Measurements from ENCODE around the gene GEMIN5. TPM values are rescaled to one million over a fixed set of nuclear protein-coding genes. Genes with fewer than 3 reads are reported as not detected.

The GEMIN5 gene
- polyA plus RNA-seq, 3 donors, result 2.0 to 3.8 (median 2.2) TPM

DNA sequence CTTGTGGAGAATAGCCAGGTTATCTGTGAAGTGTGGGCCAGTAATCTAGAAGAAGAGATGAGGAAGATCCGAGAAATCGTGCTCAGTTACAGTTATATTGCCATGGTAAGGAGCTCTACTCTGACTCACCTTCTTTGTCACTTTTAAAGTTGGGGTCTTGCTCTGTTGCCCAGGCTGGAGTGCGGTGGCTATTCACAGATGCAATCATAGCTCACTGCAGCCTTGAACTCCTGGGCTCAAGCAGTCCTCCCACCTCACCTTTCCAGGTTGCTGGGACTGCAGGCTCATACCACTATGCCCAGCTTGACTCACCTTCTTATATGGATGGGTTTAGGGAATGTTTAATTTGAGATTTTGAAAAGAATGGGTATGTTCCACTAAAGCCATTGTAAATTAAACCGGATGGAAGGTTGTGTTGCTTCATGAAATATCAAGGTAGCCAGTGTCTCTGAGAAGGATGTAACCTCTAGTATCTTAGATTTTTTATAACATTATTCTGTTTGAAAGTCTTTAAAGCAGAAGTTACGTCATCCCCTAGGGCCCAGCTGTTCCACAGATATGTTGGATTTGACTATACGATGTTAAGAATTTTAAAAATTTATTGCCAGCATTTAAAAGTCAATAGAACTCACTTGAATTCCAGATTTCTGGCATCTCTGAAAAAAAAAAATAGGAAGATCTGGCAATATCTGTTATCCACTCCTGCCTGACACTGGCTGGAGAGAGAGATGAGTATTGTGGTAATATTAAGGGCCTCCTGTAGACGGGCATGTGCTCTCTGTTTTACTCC lies 74.5 kb downstream of the GEMIN5 start:
- Mint-ChIP-seq H3K27me3 (ENCODE audit: low read depth in 3 of 3) (no peaks in the 10 kb centered on the region), H3K4me3 (no peak overlapping the region), H3K9me3 (peaks cover 0 to 2% (median 0%) of the 10 kb centered on the region in 7 donors), H3K36me3 (peaks cover 31 to 56% of the 10 kb centered on the region in 2 donors), H3K27ac (peak overlapping the region in 6 of 7 donors; percentile 10 to 72 (median 60)), H3K4me1 (peaks cover 46% of the 10 kb centered on the region)
- Histone ChIP-seq H3K27ac (ENCODE audit: low read depth in 1 of 2, low read length in 2 of 2) (peak overlapping the region in 1 of 2 donors; percentile 69), H3K4me1 (ENCODE audit: control insufficient read depth in 1 of 2, insufficient read depth in 2 of 2, low read length in 2 of 2) (peaks cover 37 to 48% of the 10 kb centered on the region in 2 donors), H3K4me3 (replicated peaks in 1 of 3; ENCODE audit: low read depth in 2 of 3, low read length in 3 of 3) (no peak overlapping the region), H4K20me1 (ENCODE audit: insufficient read depth, low read length) (peaks cover 86% of the 10 kb centered on the region), H3K9ac (ENCODE audit: insufficient read depth, low read length, poor library complexity, severe bottlenecking) (no peak overlapping the region), H2AFZ (ENCODE audit: insufficient read depth, low read depth, low read length, poor library complexity, severe bottlenecking) (no peak overlapping the region), H3K9me3 (replicated peaks in 1 of 2; ENCODE audit: control insufficient read depth in 1 of 2, insufficient read depth in 1 of 2, low read length in 2 of 2) (no peaks in the 10 kb centered on the region), H3K79me2 (ENCODE audit: insufficient read depth, low read length) (peaks cover 91% of the 10 kb centered on the region), H3K36me3 (replicated peaks in 1 of 2; ENCODE audit: control insufficient read depth in 1 of 2, insufficient read depth in 2 of 2, low read length in 2 of 2) (peaks cover 38 to 55% of the 10 kb centered on the region in 2 donors), H3K27me3 (ENCODE audit: control insufficient read depth in 2 of 2, insufficient read depth in 2 of 2, low read length in 2 of 2) (no peaks in the 10 kb centered on the region), H3K4me2 (replicated peaks; ENCODE audit: extremely low read depth, low read length, poor library complexity, severe bottlenecking) (no peak overlapping the region)
- intact Hi-C loops (cut with micrococcal nuclease), result loop anchor here in 1 of 2 donors (10.0 kb wide), 1 partner anchor 209 kb away; no protein-coding TSS in a partner anchor
- TF ChIP-seq, protein P1, sequence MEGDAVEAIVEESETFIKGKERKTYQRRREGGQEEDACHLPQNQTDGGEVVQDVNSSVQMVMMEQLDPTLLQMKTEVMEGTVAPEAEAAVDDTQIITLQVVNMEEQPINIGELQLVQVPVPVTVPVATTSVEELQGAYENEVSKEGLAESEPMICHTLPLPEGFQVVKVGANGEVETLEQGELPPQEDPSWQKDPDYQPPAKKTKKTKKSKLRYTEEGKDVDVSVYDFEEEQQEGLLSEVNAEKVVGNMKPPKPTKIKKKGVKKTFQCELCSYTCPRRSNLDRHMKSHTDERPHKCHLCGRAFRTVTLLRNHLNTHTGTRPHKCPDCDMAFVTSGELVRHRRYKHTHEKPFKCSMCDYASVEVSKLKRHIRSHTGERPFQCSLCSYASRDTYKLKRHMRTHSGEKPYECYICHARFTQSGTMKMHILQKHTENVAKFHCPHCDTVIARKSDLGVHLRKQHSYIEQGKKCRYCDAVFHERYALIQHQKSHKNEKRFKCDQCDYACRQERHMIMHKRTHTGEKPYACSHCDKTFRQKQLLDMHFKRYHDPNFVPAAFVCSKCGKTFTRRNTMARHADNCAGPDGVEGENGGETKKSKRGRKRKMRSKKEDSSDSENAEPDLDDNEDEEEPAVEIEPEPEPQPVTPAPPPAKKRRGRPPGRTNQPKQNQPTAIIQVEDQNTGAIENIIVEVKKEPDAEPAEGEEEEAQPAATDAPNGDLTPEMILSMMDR (IDR thresholded peaks at IDR 0.05), result no peak
- no peak for DNase-seq
- WGBS (ENCODE audit: insufficient coverage), result no CpG with 5 or more reads among the region's 7 CpGs

DNA sequence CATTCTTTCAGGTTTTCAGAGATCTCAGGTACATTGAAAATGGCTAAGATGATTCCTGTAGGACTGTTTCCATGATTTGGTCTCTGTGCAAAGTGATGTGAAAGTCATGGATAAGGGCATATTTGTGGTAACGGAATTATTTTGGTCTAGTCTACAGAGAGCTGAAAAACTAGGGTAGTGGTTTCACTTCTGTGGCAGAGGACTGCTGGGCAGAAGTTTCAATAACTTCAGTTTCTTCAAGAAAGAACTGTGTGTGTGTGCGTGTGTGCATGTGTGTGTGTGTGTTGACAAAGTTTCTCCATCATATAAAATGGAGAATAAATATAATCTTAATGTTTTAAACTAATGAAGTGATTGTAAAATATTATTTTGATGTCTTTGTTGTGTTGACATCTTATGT lies 75.2 kb downstream of the GEMIN5 start:
- peaks cover 0 to 2% (median 0%) of the 10 kb centered on the region in 7 donors for H3K9me3 Mint-ChIP-seq
- Histone ChIP-seq H3K4me2 (replicated peaks; ENCODE audit: extremely low read depth, low read length, poor library complexity, severe bottlenecking) (peak overlapping the region; percentile 35), H3K9ac (ENCODE audit: insufficient read depth, low read length, poor library complexity, severe bottlenecking) (no peak overlapping the region), H3K4me3 (replicated peaks in 1 of 3; ENCODE audit: low read depth in 2 of 3, low read length in 3 of 3) (peak overlapping the region in 1 of 3 experiments; percentile 31), H3K36me3 (replicated peaks in 1 of 2; ENCODE audit: control insufficient read depth in 1 of 2, insufficient read depth in 2 of 2, low read length in 2 of 2) (peaks cover 35 to 48% of the 10 kb centered on the region in 2 donors), H3K27ac (ENCODE audit: low read depth in 1 of 2, low read length in 2 of 2) (peak overlapping the region in 1 of 2 donors; percentile 69), H4K20me1 (ENCODE audit: insufficient read depth, low read length) (peaks cover 79% of the 10 kb centered on the region), H2AFZ (ENCODE audit: insufficient read depth, low read depth, low read length, poor library complexity, severe bottlenecking) (no peak overlapping the region), H3K79me2 (ENCODE audit: insufficient read depth, low read length) (peaks cover 90% of the 10 kb centered on the region), H3K4me1 (ENCODE audit: control insufficient read depth in 1 of 2, insufficient read depth in 2 of 2, low read length in 2 of 2) (peaks cover 37 to 48% of the 10 kb centered on the region in 2 donors), H3K9me3 (replicated peaks in 1 of 2; ENCODE audit: control insufficient read depth in 1 of 2, insufficient read depth in 1 of 2, low read length in 2 of 2) (no peaks in the 10 kb centered on the region), H3K27me3 (ENCODE audit: control insufficient read depth in 2 of 2, insufficient read depth in 2 of 2, low read length in 2 of 2) (no peaks in the 10 kb centered on the region)
- DNase-seq, result no peak
- intact Hi-C loops (cut with micrococcal nuclease), result loop anchor here in 1 of 2 donors (10.0 kb wide), 1 partner anchor 208 kb away; no protein-coding TSS in a partner anchor
- H3K4me3 Mint-ChIP-seq, result peak overlapping the region in 1 of 2 donors; percentile 28
- H3K27me3 Mint-ChIP-seq (ENCODE audit: low read depth in 3 of 3), result no peaks in the 10 kb centered on the region
- peaks cover 30 to 49% of the 10 kb centered on the region in 2 donors for H3K36me3 Mint-ChIP-seq
- H3K27ac Mint-ChIP-seq, result peak overlapping the region in 6 of 7 donors; percentile 14 to 87 (median 56)
- WGBS (ENCODE audit: insufficient coverage), result 0% methylated on average over 1 of the region's 2 CpGs
- TF ChIP-seq, protein P1 (IDR thresholded peaks at IDR 0.05), result no peak
- H3K4me1 Mint-ChIP-seq, result peaks cover 46% of the 10 kb centered on the region

Measured in CD14-positive monocyte (primary cell).